Vagina (tissue), 2 donors: ENCODE measurements around the gene GHDC.

ENCODE experiments used
- CTCF ChIP-seq, 3 experiments: fragments of 450-650 bp in 2 of 3; fragments of 200-600 bp in 1 of 3; sonication (generic) in 1 of 3; IDR thresholded peaks; one replicate each; pipeline ENCODE4 v1.5.1; 2017 to 2019; ENCODE audit warnings: antibody characterized with exemption in 3 of 3, mild to moderate bottlenecking in 2 of 3, moderate library complexity in 2 of 3
- POLR2A ChIP-seq, 2 donors: fragments of 450-650 bp; IDR thresholded peaks; one replicate each; pipeline ENCODE4 v1.6.1; 2017; ENCODE audit warnings: antibody characterized with exemption in 2 of 2, mild to moderate bottlenecking in 2 of 2, moderate library complexity in 2 of 2
- POLR2AphosphoS5 ChIP-seq, 2 donors: sonication (generic); formaldehyde crosslinking; IDR thresholded peaks; one replicate each; pipeline ENCODE4 v1.9.0; 2017; ENCODE audit warnings: antibody characterized with exemption in 2 of 2, mild to moderate bottlenecking in 2 of 2, low read depth in 1 of 2; ENCODE audit not compliant: insufficient read depth in 1 of 2

GRCh38 chr17:42224651-42225050 is 30.4 kb upstream of the GHDC start:
- no peak for TF ChIP-seq CTCF (IDR thresholded peaks at IDR 0.05)
- TF ChIP-seq POLR2A (IDR thresholded peaks at IDR 0.05): no peak
- TF ChIP-seq POLR2AphosphoS5 (IDR thresholded peaks at IDR 0.05; ENCODE audit: insufficient read depth in 1 of 2, low read depth in 1 of 2): no peak
